GM21529 (cell line): ENCODE data around the gene DUOX2.
"Not testable (repeated sequence)": the region's sequence is repeated elsewhere in the genome, so short reads cannot be mapped to it uniquely, and the experiment has no call there.

ENCODE experiments used
- ATAC-seq: cut with Tn5 transposase; IDR thresholded peaks from one replicate; pipeline ENCODE4 v1.9.1; 2021; ENCODE audit not compliant: unreplicated experiment

The DUOX2 gene

DNA sequence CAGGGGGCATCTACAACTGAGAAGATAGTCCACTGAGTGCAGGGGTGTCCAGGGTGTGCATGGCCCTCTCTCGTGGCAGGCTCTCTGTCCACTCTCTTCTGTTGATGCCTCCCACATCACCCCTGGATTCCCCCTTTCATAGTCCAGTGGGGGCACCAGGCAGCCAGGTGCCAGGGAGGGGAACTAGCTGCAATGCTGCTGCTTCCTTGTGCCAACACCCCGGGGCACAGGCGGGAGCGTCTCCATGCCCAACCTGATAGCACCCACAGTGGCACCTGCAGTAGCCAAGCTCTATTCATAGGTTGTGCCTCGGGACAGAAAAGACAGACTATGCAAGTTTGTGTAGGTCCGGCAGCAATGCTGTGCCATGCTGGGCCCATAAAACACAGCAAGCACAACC, 11.7 kb downstream of the DUOX2 start:
- ATAC-seq = no peak

GRCh38 chr15:45101749-45102148, 12.2 kb downstream of the DUOX2 start:
- ATAC-seq = no peak

DNA sequence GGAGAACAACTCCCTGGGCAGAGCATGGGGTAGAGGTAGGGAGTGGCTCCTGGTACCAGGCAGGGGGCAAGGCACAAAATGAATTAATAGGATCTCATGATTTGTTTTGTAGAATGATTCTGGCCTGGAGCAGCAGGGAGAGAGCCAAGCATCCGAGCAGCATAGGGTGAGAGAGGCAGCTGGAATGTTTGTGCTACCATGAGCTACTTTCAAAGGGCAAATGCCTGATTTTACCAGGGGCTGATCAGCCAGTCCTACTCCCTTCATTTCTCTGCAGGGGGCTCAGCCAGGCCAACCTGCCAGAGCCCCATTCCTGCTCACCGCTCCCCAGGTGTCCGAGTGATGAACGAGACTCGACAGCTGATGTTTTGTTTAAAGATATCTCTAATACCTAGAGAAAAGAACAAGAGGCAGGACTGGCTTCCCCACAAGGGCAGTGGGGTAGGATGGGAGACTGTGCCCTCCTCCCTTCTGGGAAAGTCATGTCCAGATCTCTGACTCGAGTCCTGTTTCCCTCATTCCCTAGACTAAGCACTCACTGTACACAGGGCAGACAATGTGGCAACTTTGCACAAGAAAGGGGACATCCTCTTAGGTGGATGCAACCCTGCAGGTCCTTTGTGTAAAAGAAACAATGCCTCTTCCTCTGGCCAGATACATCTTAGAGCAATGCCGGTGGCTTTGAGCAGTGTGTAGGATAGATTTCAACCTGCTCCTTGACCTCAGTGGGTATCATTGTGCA, 12.9 kb downstream of the DUOX2 start:
- no peak for ATAC-seq

GRCh38 chr15:45099549-45100165, 14.3 kb downstream of the DUOX2 start:
- no peak for ATAC-seq

DNA sequence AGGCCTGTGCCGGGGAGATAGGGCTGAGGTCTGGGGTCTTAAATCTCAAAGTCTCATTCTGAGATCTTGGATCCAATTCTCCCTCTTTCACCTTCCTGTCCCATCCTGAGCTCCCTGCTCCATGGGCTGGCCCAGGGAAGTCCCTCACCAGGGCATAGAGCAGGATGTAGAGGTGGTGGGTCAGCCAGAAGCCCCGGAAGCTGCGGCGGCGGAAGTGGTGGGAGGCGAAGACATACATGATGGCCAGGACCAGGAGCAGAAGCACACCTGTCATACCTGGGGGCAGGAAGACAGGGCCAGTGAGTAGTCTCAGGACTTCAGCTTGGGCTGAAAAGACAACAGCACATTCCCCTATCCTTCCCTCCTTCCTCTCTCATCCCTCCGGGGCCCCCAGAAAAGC, 16.5 kb downstream of the DUOX2 start:
- no peak for ATAC-seq

DNA sequence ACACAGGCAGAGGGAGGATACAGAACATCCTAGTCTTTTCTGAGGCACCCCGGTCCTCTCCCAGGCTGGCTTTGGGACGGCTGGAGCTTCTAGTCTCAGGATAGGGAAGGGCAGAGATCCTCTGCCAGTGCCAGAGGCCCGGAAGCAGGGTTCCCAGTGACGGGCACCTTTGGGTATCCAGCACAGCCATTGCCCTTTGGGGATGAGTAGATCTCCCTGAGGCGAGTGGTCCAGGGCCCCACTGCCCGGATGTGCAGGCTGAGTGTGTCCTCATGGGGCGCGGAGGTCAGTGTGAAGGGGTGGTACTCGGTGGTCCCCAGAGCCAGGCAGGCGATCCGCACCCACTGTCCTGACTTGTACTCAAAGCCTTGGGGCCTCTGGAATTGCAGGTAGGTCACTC, 18.3 kb downstream of the DUOX2 start:
- no peak for ATAC-seq

GRCh38 chr15:45094358-45094730, 19.6 kb downstream of the DUOX2 start:
- no peak for ATAC-seq

- no peak for ATAC-seq
Observed at GRCh38 chr15:45093622-45094357, 20.2 kb downstream of the DUOX2 start.

DNA sequence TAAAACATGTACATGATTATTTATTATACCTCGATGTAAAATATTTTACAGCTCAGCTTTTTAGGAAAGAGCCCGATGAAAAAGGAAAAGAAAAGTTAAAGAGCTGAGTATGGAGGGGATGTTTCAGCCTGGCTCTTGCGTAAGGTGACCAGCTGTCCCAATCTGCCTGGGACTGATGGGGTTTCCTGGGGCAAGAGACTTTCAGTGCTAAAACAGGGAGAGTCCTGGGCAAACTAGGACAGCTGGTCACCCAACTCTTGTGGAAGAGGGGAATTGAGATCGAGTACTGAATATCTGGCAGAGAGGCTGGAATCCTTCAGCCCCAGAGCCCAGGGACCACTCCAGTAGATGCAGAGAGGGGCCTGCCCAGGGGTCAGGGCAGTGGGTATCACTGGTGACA, 21.0 kb downstream of the DUOX2 start:
- no peak for ATAC-seq

DNA sequence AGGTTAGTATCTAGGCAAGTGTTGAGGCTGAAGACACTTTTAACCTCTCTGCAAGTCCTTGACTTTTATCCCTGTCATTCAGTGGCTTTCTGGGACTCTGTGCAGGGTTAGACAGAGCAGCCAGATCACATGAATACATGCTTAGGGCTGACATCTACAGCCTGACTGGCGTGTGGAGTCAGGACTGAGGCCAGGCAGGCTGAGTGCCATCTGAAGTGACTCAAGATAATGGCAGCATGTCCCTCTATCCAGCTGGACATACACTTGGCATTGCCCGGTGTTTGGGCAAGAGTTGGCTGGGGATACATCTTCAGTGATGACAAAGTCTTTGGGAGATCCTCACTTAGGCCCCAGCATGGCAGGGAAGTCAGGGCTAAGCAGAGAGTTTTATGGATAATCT, 22.4 kb downstream of the DUOX2 start:
- ATAC-seq = no peak

GRCh38 chr15:45091161-45091560, 22.8 kb downstream of the DUOX2 start:
- ATAC-seq = no peak

DNA sequence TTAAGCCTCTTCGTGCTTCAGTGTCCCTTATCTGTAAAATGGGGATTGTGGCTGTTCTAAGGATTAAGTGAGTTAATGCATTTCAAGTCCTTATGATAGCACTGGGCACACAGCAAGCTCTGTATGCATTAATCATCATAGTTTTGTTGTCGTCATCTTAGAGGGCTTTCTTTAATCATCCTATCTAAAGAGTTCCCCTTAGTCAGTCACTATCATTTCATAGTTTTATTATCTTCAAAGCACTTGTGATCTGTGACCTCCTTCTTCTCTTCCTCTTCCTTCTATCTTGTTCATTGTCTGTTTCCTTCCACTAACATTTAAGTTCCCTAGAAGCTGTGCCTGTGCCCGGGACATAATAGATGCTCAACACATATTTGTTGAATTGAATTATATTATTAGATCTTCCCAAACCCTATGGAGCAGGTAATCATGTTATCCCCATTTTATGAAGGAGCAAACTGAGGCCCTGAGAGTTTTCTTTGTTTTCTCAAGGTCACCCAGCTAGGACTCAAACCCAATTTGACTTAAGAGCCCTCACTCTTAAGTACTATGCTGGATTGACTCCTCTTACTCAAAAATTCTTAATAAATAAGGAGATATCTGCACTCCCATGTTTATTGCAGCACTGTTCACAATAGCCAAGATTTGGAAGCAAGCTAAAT, 24.1 kb downstream of the DUOX2 start:
- no peak for ATAC-seq

GRCh38 chr15:45088801-45089711, 24.9 kb downstream of the DUOX2 start:
- ATAC-seq = no peak

DNA sequence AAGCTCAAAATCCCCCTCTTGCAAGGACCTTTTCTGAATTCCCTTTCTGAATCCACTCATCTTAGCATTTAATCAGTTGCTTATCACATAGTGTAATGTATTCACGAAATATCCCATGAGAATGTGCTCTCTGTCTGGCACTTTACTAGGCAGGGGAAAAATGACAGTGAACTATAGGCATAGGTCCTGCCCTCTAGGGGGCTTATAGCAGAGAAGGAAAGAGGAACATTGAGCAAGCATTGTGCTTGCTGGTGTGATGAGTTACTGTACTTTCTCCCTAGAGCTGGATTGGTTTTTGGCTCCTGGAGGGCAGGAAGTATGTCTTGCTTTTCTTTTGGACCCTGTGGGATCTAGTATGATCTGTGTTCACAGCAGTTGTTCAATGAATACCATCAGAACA, 26.5 kb downstream of the DUOX2 start:
- no peak for ATAC-seq

DNA sequence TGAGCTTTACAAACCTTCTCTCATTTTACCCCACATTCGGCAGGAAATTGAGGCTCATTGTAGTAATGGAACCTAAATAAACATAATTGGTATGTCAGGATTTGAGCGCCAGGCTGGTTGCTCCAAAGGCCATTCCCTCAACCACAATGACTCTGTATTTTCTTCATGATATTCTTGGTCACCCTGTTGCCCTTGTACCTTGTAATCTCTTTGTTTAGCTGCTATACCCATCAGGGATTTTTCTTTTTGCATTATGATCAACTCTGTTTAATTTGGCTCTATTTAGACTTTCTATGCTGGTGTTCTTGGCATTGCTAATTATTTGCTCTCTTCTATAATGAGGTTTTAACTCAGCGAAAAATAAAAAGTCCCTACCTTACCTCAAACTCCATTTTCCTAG, 29.8 kb downstream of the DUOX2 start:
- no peak for ATAC-seq

- no peak for ATAC-seq
Observed at GRCh38 chr15:45083223-45083622, 30.7 kb downstream of the DUOX2 start.

- ATAC-seq = not testable (repeated sequence)
Observed at GRCh38 chr15:45082412-45082811, 31.6 kb downstream of the DUOX2 start.

DNA sequence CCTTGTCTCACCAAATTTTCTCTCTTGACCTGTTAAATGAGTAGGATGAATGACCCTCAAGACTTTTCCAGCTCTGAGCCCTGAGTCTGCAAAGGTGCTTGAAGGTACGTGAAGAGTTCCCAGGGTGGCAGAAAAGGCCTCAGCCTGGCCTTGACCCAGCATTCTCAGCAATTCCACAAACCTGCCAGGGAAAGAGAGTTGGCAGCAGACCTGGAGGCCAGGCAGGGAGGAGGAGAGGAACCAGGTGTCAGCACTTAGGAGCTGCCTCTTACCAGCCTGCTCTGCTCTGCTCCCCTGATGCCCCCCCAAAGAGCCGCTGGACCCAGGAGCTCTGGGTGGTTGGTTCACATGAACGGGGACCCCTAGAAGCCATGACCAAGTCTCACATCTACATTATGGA, 33.4 kb downstream of the DUOX2 start:
- ATAC-seq = not testable (repeated sequence)

DNA sequence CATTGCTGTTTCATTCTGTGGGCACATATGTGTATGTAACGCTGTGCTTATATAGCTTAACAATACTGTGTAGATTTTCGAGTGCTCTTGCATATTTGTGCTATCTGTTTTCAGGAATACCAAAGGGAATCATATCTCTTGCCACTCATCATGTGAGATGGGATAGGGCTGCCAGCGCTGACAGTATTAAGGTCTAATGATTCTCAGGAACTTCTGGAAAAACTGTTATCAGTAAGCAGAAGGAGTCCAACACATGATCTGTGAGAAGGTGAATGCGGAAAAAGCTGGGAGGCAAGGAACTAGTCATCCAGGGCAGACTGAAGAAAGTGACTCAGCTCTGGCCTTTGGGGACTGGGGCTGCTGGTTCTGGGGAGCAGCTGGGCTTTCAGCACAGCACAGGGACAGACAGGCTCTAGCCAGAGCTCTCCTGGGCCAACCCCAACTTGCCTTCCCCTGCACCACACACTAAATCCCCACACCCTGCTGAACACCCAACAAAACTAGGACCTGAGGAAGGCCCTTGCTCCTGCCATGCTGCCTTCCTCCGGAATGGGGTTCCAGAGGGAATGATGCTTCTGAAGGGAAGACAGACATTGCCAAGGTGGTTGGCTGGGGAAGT, 34.2 kb downstream of the DUOX2 start:
- ATAC-seq = not testable (repeated sequence)

DNA sequence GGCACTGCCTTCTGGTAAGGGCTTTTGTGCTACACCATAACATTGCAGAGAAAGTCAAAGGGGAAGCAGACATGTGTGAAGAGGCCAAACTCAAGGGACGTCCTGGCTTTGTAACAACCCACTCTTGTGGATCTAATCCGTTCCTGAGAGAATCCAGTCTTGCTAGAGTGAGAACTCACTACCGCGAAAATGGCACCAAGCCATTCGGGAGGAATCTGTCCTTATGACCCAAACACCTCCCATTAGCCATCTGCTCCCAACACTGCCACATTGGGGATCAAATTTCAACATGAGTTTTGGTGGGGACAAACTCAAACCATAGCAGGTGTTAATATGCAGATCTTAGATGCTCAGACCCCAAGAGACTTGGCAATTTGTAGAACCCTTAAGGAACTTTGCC, 34.8 kb downstream of the DUOX2 start:
- not testable (repeated sequence) for ATAC-seq
